RWPE2 (cell line): Measurements from ENCODE around the gene MAP4K1.
A peak's percentile ranks its signal among the peaks of the same experiment; 100 is the strongest.

Experiments used
- ATAC-seq: fragments of 200-7000 bp; cut with Tn5 transposase; 3 replicates; pipeline ENCODE4 v1.9.1; 2021; ENCODE audit warnings: low read depth
- DNase-seq: peaks from one replicate; pipeline ENCODE4 v3.0.0-alpha.2; 2020; ENCODE audit warnings: low spot score
- H3K27ac ChIP-seq: fragments of 450-650 bp; 2 replicates; pipeline ENCODE4 v1.5.1; 2017; ENCODE audit warnings: mild to moderate bottlenecking; ENCODE audit not compliant: poor library complexity, severe bottlenecking
- H3K27me3 ChIP-seq: fragments of 250-450 bp; sonication (Bioruptor Pico); 2 replicates; pipeline ENCODE4 v1.5.1; 2021; ENCODE audit warnings: mild to moderate bottlenecking, moderate library complexity; ENCODE audit not compliant: insufficient read depth, poor library complexity, severe bottlenecking
- H3K36me3 ChIP-seq: fragments of 250-450 bp; sonication (Bioruptor Pico); 2 replicates; pipeline ENCODE4 v1.5.1; 2020; ENCODE audit warnings: low read depth, mild to moderate bottlenecking, moderate library complexity
- H3K4me1 ChIP-seq: fragments of 250-450 bp; sonication (Bioruptor Pico); 2 replicates; pipeline ENCODE4 v1.5.1; 2021; ENCODE audit warnings: mild to moderate bottlenecking, moderate library complexity; ENCODE audit not compliant: insufficient read depth, poor library complexity, severe bottlenecking
- H3K4me3 ChIP-seq: fragments of 250-450 bp; sonication (Bioruptor Pico); 2 replicates; pipeline ENCODE4 v1.5.1; 2021; ENCODE audit warnings: mild to moderate bottlenecking, moderate library complexity; ENCODE audit not compliant: severe bottlenecking
- H3K9me3 ChIP-seq: fragments of 250-450 bp; sonication (Bioruptor Pico); 2 replicates; pipeline ENCODE4 v1.5.1; 2021; ENCODE audit warnings: mild to moderate bottlenecking, moderate library complexity; ENCODE audit not compliant: severe bottlenecking
- TF ChIP-seq, protein P1 (sequence below): fragments of 450-650 bp; IDR thresholded peaks from one replicate; pipeline ENCODE4 v1.5.1; 2017; ENCODE audit warnings: mild to moderate bottlenecking, moderate library complexity; ENCODE audit not compliant: poor library complexity, severe bottlenecking

MAP4K1 gene

DNA sequence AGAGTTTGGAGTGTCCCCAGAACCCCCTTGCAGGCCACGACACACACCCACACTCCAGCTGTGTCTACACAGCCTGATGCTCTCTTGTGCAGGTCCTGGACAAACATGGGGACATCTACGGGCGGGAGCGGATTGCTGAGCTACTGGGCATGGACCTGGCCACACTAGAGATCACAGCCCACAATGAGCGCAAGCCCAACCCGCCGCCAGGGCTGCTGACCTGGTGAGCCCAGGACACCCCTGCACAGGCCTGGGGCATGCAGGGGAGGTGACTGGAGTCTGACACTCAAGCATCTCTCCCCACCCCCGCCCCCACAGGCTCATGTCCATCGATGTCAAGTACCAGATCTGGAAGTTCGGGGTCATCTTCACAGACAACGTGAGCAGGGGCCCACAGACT lies 39.9 kb downstream of the MAP4K1 start:
- Histone ChIP-seq H3K4me3 (no peak overlapping the region), H3K36me3 (no peaks in the 10 kb centered on the region), H3K27me3 (no peaks in the 10 kb centered on the region), H3K4me1 (no peaks in the 10 kb centered on the region), H3K9me3 (no peaks in the 10 kb centered on the region), H3K27ac (no peak overlapping the region)
- ATAC-seq (no peak), DNase-seq (no peak)
- TF ChIP-seq, protein P1, sequence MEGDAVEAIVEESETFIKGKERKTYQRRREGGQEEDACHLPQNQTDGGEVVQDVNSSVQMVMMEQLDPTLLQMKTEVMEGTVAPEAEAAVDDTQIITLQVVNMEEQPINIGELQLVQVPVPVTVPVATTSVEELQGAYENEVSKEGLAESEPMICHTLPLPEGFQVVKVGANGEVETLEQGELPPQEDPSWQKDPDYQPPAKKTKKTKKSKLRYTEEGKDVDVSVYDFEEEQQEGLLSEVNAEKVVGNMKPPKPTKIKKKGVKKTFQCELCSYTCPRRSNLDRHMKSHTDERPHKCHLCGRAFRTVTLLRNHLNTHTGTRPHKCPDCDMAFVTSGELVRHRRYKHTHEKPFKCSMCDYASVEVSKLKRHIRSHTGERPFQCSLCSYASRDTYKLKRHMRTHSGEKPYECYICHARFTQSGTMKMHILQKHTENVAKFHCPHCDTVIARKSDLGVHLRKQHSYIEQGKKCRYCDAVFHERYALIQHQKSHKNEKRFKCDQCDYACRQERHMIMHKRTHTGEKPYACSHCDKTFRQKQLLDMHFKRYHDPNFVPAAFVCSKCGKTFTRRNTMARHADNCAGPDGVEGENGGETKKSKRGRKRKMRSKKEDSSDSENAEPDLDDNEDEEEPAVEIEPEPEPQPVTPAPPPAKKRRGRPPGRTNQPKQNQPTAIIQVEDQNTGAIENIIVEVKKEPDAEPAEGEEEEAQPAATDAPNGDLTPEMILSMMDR, result no peak

DNA sequence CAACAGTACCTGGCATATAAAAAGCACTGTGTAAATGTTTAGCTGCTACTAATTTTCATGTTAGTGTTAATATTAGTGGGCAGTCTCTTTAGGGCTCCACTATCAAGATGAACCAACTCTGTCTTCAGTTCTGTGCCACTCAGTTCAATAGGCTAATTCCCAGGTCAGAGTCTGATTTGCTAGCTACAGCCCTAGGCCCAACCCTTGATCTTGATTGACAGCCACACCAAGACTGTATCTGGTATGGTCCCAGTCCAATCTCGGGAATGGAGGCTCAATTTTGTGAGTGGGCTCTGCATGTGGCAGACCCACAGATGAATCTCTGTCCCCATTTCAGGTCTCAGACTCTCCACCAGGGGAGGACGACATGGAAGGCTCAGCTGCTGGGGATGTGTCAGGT lies 46.1 kb downstream of the MAP4K1 start:
- Histone ChIP-seq H3K27ac (no peak overlapping the region), H3K4me3 (no peak overlapping the region), H3K27me3 (no peaks in the 10 kb centered on the region), H3K9me3 (no peaks in the 10 kb centered on the region), H3K4me1 (no peaks in the 10 kb centered on the region), H3K36me3 (no peaks in the 10 kb centered on the region)
- TF ChIP-seq, protein P1, result no peak
- no peak for ATAC-seq
- DNase-seq, result no peak

DNA sequence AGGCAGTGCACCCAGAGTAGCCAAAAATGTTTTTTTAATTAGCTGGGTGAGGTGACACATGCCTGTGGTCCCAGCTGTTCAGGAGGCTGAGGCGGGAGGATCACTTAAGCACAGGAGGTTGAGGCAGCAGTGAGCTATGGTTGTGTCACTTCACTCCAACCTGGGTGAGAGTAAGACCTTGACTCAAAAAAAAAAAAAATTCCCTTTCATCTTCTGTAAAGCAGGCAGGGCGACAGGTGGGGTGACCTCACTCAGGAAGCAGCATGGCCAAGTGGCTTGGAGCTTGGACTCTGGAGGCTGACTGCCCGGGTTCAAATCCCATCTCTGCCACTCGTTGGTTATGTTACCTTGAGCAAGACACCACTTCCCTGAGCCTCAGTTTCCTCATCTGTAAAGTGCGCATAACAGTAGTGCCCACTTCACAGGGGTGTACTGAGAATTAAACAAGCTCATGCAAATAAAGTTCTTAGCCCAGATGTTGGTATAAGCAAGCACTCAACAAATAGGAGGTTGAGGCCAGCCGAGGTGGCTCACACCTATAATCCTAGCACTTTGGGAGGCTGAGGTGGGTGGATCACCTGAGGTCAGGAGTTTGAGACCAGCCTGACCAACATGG lies 48.3 kb downstream of the MAP4K1 start:
- Histone ChIP-seq H3K4me3 (no peak overlapping the region), H3K9me3 (no peaks in the 10 kb centered on the region), H3K36me3 (no peaks in the 10 kb centered on the region), H3K4me1 (no peaks in the 10 kb centered on the region), H3K27ac (no peak overlapping the region), H3K27me3 (peaks cover 3% of the 10 kb centered on the region)
- no peak for ATAC-seq
- DNase-seq, result no peak
- TF ChIP-seq, protein P1, result no peak

DNA sequence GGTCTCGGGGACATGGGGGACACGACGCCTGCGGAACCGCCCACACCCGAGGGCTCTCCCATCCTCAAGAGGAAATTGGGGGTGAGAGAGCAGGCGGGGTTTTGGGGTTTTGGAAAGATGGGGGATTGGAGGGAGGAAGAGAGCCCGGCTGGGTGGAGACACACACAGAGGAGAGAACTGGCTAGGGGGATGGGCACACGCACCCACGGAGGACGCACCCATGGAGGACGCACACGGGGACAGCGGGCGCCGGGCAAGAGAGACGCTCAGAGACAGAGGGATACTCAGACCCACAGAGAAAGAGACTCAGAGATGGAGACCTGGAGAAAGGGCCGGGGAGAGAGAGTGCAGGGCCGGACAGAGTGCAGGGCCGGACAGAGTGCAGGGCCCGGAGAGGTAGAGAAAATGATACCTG lies 52.1 kb downstream of the MAP4K1 start:
- H3K27me3 ChIP-seq, result peaks cover 3% of the 10 kb centered on the region
- DNase-seq, result no peak
- TF ChIP-seq, protein P1, result no peak
- peak overlapping the region; percentile 29 for H3K4me3 ChIP-seq
- H3K9me3 ChIP-seq, result no peaks in the 10 kb centered on the region
- H3K27ac ChIP-seq, result no peak overlapping the region
- ATAC-seq, result no peak
- no peaks in the 10 kb centered on the region for H3K4me1 ChIP-seq
- H3K36me3 ChIP-seq, result no peaks in the 10 kb centered on the region

DNA sequence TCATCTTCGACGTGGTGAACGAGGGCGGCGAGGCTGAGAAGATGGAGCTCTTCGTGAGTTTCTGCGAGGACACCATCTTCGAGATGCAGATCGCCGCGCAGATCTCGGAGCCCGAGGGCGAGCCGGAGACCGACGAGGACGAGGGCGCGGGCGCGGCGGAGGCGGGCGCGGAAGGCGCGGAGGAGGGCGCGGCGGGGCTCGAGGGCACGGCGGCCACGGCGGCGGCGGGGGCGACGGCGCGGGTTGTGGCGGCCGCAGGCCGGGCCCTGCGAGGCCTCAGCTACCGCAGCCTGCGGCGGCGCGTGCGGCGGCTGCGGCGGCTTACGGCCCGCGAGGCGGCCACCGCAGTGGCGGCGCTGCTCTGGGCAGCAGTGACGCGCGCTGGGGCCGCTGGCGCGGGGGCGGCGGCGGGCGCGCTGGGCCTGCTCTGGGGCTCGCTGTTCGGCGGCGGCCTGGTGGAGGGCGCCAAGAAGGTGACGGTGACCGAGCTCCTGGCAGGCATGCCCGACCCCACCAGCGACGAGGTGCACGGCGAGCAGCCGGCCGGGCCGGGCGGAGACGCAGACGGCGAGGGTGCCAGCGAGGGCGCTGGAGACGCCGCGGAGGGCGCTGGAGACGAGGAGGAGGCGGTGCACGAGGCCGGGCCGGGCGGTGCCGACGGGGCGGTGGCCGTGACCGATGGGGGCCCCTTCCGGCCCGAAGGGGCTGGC lies 52.6 kb downstream of the MAP4K1 start:
- Histone ChIP-seq H3K27ac (no peak overlapping the region), H3K36me3 (no peaks in the 10 kb centered on the region), H3K4me3 (peak overlapping the region; percentile 29), H3K4me1 (peaks cover 3% of the 10 kb centered on the region), H3K27me3 (peaks cover 3% of the 10 kb centered on the region), H3K9me3 (no peaks in the 10 kb centered on the region)
- ATAC-seq (peak; percentile 47; the same call in 2 of the 3 replicates), DNase-seq (no peak)
- TF ChIP-seq, protein P1, result no peak
